ENCODE results near the gene COPG2. TPM values are rescaled to one million over a fixed set of nuclear protein-coding genes. Genes with fewer than 3 reads are reported as not detected.

COPG2 gene
- total RNA-seq, 1 experiment from 2014 or later, result 25.5 TPM

- Histone ChIP-seq H4K20me1 (ENCODE audit: insufficient read depth) (no peaks in the 10 kb centered on the region), H3K4me1 (replicated peaks; ENCODE audit: insufficient read depth) (peaks cover 10% of the 10 kb centered on the region; the same call in 1 of the 2 replicates), H3K36me3 (ENCODE audit: low read depth) (no peaks in the 10 kb centered on the region), H3K27ac (no peak overlapping the region), H2AFZ (no peak overlapping the region), H3K27me3 (ENCODE audit: insufficient read depth, low read depth) (no peaks in the 10 kb centered on the region), H3K79me2 (ENCODE audit: low read depth) (peaks cover 9% of the 10 kb centered on the region; the same call in 1 of the 2 replicates), H3K9me3 (ENCODE audit: insufficient read depth, low read depth) (peaks cover 5% of the 10 kb centered on the region; the same call in 1 of the 2 replicates), H3K4me3 (no peak overlapping the region), H3K9me2 (ENCODE audit: insufficient read depth) (no peaks in the 10 kb centered on the region), H3F3A (ENCODE audit: insufficient read depth, low read depth) (peaks cover 3% of the 10 kb centered on the region; the same call in 1 of the 2 replicates), H3K4me2 (no peak overlapping the region)
- CTCF ChIA-PET, result no interaction called here
- no peak for DNase-seq
- POLR2A ChIA-PET (ENCODE audit: unreplicated experiment), result no interaction called here
- no TSS peak for BruUV-seq (replicated peaks)
- TF ChIP-seq CTCF (conservative IDR thresholded peaks at IDR 0.05) (no peak), EZH2 (IDR thresholded peaks at IDR 0.05; ENCODE audit: low read depth) (no peak)
- intact Hi-C loops (cut with micrococcal nuclease; ENCODE audit: unreplicated experiment), result no loop called here
Observed at GRCh38 chr7:130483031-130483430, 185.5 kb downstream of the COPG2 start.

GRCh38 chr7:130481898-130482297 is 186.7 kb downstream of the COPG2 start:
- TF ChIP-seq CTCF (conservative IDR thresholded peaks at IDR 0.05) (no peak), EZH2 (IDR thresholded peaks at IDR 0.05; ENCODE audit: low read depth) (no peak)
- POLR2A ChIA-PET (ENCODE audit: unreplicated experiment), result no interaction called here
- no peak overlapping the region for H2AFZ ChIP-seq
- H3K27ac ChIP-seq, result no peak overlapping the region
- no peak for DNase-seq
- intact Hi-C loops (cut with micrococcal nuclease; ENCODE audit: unreplicated experiment), result no loop called here
- no peaks in the 10 kb centered on the region for H3K79me2 ChIP-seq (ENCODE audit: low read depth)
- CTCF ChIA-PET, result no interaction called here
- no peaks in the 10 kb centered on the region for H3K9me2 ChIP-seq (ENCODE audit: insufficient read depth)
- no peaks in the 10 kb centered on the region for H4K20me1 ChIP-seq (ENCODE audit: insufficient read depth)
- H3K4me3 ChIP-seq, result no peak overlapping the region
- no peak overlapping the region for H3K4me2 ChIP-seq
- peaks cover 5% of the 10 kb centered on the region; the same call in 1 of the 2 replicates for H3K4me1 ChIP-seq (replicated peaks; ENCODE audit: insufficient read depth)
- H3F3A ChIP-seq (ENCODE audit: insufficient read depth, low read depth), result no peaks in the 10 kb centered on the region
- no TSS peak for BruUV-seq (replicated peaks)
- no peaks in the 10 kb centered on the region for H3K36me3 ChIP-seq (ENCODE audit: low read depth)
- H3K27me3 ChIP-seq (ENCODE audit: insufficient read depth, low read depth), result no peaks in the 10 kb centered on the region
- H3K9me3 ChIP-seq (ENCODE audit: insufficient read depth, low read depth), result peaks cover 7% of the 10 kb centered on the region; the same call in 1 of the 2 replicates

GRCh38 chr7:130479716-130480400 is 188.7 kb downstream of the COPG2 start:
- intact Hi-C loops (cut with micrococcal nuclease; ENCODE audit: unreplicated experiment), result no loop called here
- ChIA-PET POLR2A (ENCODE audit: unreplicated experiment) (no interaction called here), CTCF (no interaction called here)
- no peaks in the 10 kb centered on the region for H3K4me1 ChIP-seq (replicated peaks; ENCODE audit: insufficient read depth)
- no peaks in the 10 kb centered on the region for H3K36me3 ChIP-seq (ENCODE audit: low read depth)
- H3K27ac ChIP-seq, result no peak overlapping the region
- H3F3A ChIP-seq (ENCODE audit: insufficient read depth, low read depth), result no peaks in the 10 kb centered on the region
- no peaks in the 10 kb centered on the region for H3K27me3 ChIP-seq (ENCODE audit: insufficient read depth, low read depth)
- no peak for TF ChIP-seq EZH2 (IDR thresholded peaks at IDR 0.05; ENCODE audit: low read depth)
- no peak for TF ChIP-seq CTCF (conservative IDR thresholded peaks at IDR 0.05)
- BruUV-seq (replicated peaks), result no TSS peak
- no peaks in the 10 kb centered on the region for H4K20me1 ChIP-seq (ENCODE audit: insufficient read depth)
- no peak for DNase-seq
- no peak overlapping the region for H2AFZ ChIP-seq
- H3K79me2 ChIP-seq (ENCODE audit: low read depth), result no peaks in the 10 kb centered on the region
- peaks cover 7% of the 10 kb centered on the region; the same call in 1 of the 2 replicates for H3K9me3 ChIP-seq (ENCODE audit: insufficient read depth, low read depth)
- no peak overlapping the region for H3K4me3 ChIP-seq
- no peaks in the 10 kb centered on the region for H3K9me2 ChIP-seq (ENCODE audit: insufficient read depth)
- no peak overlapping the region for H3K4me2 ChIP-seq

Measured in PC-9 (cell line).